HepG2 (cell line): Measurements from ENCODE around the gene CARD19. TPM values are rescaled to one million over a fixed set of nuclear protein-coding genes. Genes with fewer than 3 reads are reported as not detected.

Experiments used
- HIVEP1 ChIP-seq: sonication (generic); formaldehyde crosslinking; IDR thresholded peaks from 2 replicates; pipeline ENCODE4 v1.4.0; 2020; ENCODE audit warnings: mild to moderate bottlenecking, missing genetic modification reagents
- MEF2D ChIP-seq: sonication (generic); formaldehyde crosslinking; IDR thresholded peaks from 2 replicates; pipeline ENCODE4 v1.5.1; 2020; ENCODE audit warnings: mild to moderate bottlenecking, missing genetic modification reagents
- NFYB ChIP-seq: sonication (generic); formaldehyde crosslinking; IDR thresholded peaks from 2 replicates; pipeline ENCODE4 v1.4.0; 2020; ENCODE audit warnings: missing genetic modification reagents
- NR2F1 ChIP-seq, 2 experiments: fragments of 450-650 bp in 1 of 2; formaldehyde crosslinking in 1 of 2; IDR thresholded peaks; 2 replicates each; pipeline versions ENCODE4 v1.5.0 to v1.6.1; 2016 to 2020; ENCODE audit warnings: mild to moderate bottlenecking in 1 of 2, missing compliant biosample characterization in 1 of 2, missing genetic modification reagents in 1 of 2, moderate library complexity in 1 of 2
- POLR2AphosphoS5 ChIP-seq: IDR thresholded peaks from 2 replicates; pipeline ENCODE4 v1.6.1; 2012; ENCODE audit warnings: low read depth, low read length
- RARA ChIP-seq: IDR thresholded peaks from 2 replicates; pipeline ENCODE4 v1.6.1; 2016; ENCODE audit warnings: missing genetic modification reagents, missing compliant biosample characterization
- SAP130 ChIP-seq: IDR thresholded peaks from 2 replicates; pipeline ENCODE4 v1.6.1; 2016; ENCODE audit warnings: low read depth
- SRF ChIP-seq: IDR thresholded peaks from 2 replicates; pipeline ENCODE4 v1.6.1; 2011; ENCODE audit warnings: mild to moderate bottlenecking, low read depth, low read length, moderate library complexity
- SRY ChIP-seq: sonication (generic); formaldehyde crosslinking; IDR thresholded peaks from 2 replicates; pipeline ENCODE4 v1.8.0; 2022; ENCODE audit warnings: mild to moderate bottlenecking, missing genetic modification reagents
- TARDBP ChIP-seq: sonication (generic); formaldehyde crosslinking; IDR thresholded peaks from 2 replicates; pipeline ENCODE4 v1.8.0; 2022; ENCODE audit warnings: mild to moderate bottlenecking, missing genetic modification reagents
- XRCC5 ChIP-seq: fragments of 200-400 bp; formaldehyde crosslinking; optimal IDR thresholded peaks from 2 replicates; pipeline ENCODE3; 2017; ENCODE audit warnings: mild to moderate bottlenecking, low read length
- ZFP91 ChIP-seq: sonication (generic); formaldehyde crosslinking; IDR thresholded peaks from 2 replicates; pipeline ENCODE4 v1.9.0; 2022; ENCODE audit warnings: missing genetic modification reagents, mild to moderate bottlenecking, borderline replicate concordance
- ZGPAT ChIP-seq: IDR thresholded peaks from 2 replicates; pipeline ENCODE4 v1.6.1; 2016; ENCODE audit warnings: mild to moderate bottlenecking
- ZHX2 ChIP-seq, 2 experiments: sonication (generic) in 1 of 2; formaldehyde crosslinking in 1 of 2; IDR thresholded peaks; 2 replicates each; pipeline versions ENCODE4 v1.6.1 to v1.9.0; 2014 to 2022; ENCODE audit warnings: antibody characterized with exemption in 1 of 2, borderline replicate concordance in 1 of 2, inconsistent platforms in 1 of 2, low read depth in 1 of 2, missing genetic modification reagents in 1 of 2
- ZNF274 ChIP-seq: sonication (generic); formaldehyde crosslinking; IDR thresholded peaks from 2 replicates; pipeline ENCODE4 v1.5.1; 2020; ENCODE audit warnings: mild to moderate bottlenecking, missing genetic modification reagents
- ZNF780A ChIP-seq: sonication (generic); formaldehyde crosslinking; IDR thresholded peaks from 2 replicates; pipeline ENCODE4 v1.8.0; 2022; ENCODE audit warnings: mild to moderate bottlenecking, missing genetic modification reagents, moderate library complexity
- ZNF790 ChIP-seq: sonication (generic); formaldehyde crosslinking; IDR thresholded peaks from 2 replicates; pipeline ENCODE4 v1.8.0; 2022; ENCODE audit warnings: missing genetic modification reagents, mild to moderate bottlenecking, borderline replicate concordance
- ZNF883 ChIP-seq: sonication (generic); formaldehyde crosslinking; IDR thresholded peaks from 2 replicates; pipeline ENCODE4 v1.5.1; 2020; ENCODE audit warnings: mild to moderate bottlenecking, missing genetic modification reagents; ENCODE audit errors: not compliant biosample characterization
- ZSCAN31 ChIP-seq: sonication (generic); formaldehyde crosslinking; IDR thresholded peaks from 2 replicates; pipeline ENCODE4 v1.5.0; 2020; ENCODE audit warnings: low read depth, mild to moderate bottlenecking, missing genetic modification reagents
- polyA plus RNA-seq, 8 experiments: library from polyadenylated mRNA; depleted of rRNA in 3 of 8; stranded (reverse) in 7 of 8; unstranded in 1 of 8; fragments of >200 nt; fragmentation: Illumina TruSeq in 4 of 8; extraction: Trizol in 4 of 8; gene quantifications; 2 replicates each; pipeline versions ENCODE4 v1.2.1 to v1.2.3, GENCODE V29; 2011 to 2016; ENCODE audit warnings: low read depth in 4 of 8, missing spikeins in 1 of 8, mixed read lengths in 1 of 8; ENCODE audit not compliant: insufficient read depth in 1 of 8
- total RNA-seq, 5 experiments: library from RNA; depleted of rRNA; stranded (reverse); fragments of >200 nt; fragmentation: Illumina TruSeq; extraction: Trizol; gene quantifications; 2 replicates each; pipeline ENCODE4 v1.2.3, GENCODE V29; 2016; ENCODE audit warnings: low read depth in 1 of 5

Gene CARD19
- total and polyA plus RNA-seq, 2 of the 13 experiments (the other 11 are each of a cell fraction or from before 2014, with no cell fraction given), result 18.4 to 47.2 TPM

- TF ChIP-seq TARDBP (CRISPR knock-in tag) (peak; percentile 82), ZGPAT (CRISPR knock-in tag) (0 out of 2 replicates have a peak, but pooled peaks have one; percentile 48), NR2F1 (CRISPR knock-in tag; IDR thresholded peaks at IDR 0.05) (0 out of 4 replicates have a peak, but pooled peaks of 1 of the 2 experiments have one; percentile 33), MEF2D (CRISPR knock-in tag) (0 out of 2 replicates have a peak, but pooled peaks have one; percentile 69), ZNF274 (peak; percentile 11; the same call in 1 of the 2 replicates), SRF (peak; percentile 40; the same call in 1 of the 2 replicates), ZNF790 (CRISPR knock-in tag) (no peak), SAP130 (CRISPR knock-in tag) (peak; percentile 68), ZFP91 (peak; percentile 58; the same call in 1 of the 2 replicates), ZNF780A (CRISPR knock-in tag) (no peak), SRY (CRISPR knock-in tag) (no peak), ZSCAN31 (CRISPR knock-in tag) (peak; percentile 31; the same call in 1 of the 2 replicates), HIVEP1 (CRISPR knock-in tag) (peak; percentile 15; the same call in 1 of the 2 replicates), NFYB (0 out of 2 replicates have a peak, but pooled peaks have one; percentile 10), RARA (CRISPR knock-in tag) (0 out of 2 replicates have a peak, but pooled peaks have one; percentile 19), POLR2AphosphoS5 (peak; percentile 58), XRCC5 (peak; percentile 39), ZNF883 (CRISPR knock-in tag) (peak; percentile 53), ZHX2 (IDR thresholded peaks at IDR 0.05; ENCODE audit: low read depth) (0 out of 2 replicates have a peak, but pooled peaks have one; percentile 44), ZHX2 (CRISPR knock-in tag; IDR thresholded peaks at IDR 0.05; ENCODE audit: borderline replicate concordance) (no peak)
Observed at GRCh38 chr9:93126825-93127368, 30.9 kb downstream of the CARD19 start (continued).
